ENCODE data around the gene KCNG1. TPM values are rescaled to one million over a fixed set of nuclear protein-coding genes. Genes with fewer than 3 reads are reported as not detected.

KCNG1 gene
- total and polyA plus RNA-seq, 2 of the 13 experiments (the other 11 are each of a cell fraction or from before 2014, with no cell fraction given): not detected

- 21% methylated on average over 13 of the region's 13 CpGs for WGBS (ENCODE audit: low lambda C conversion rate)
- ATAC-seq (peak; percentile 97), DNase-seq (ENCODE audit: low spot score) (peak; percentile 89), FAIRE-seq (peak; percentile 98)
- no peak overlapping the region for H3K27ac ChIP-seq (ENCODE audit: extremely low read length, insufficient read depth, low read length)
- peak overlapping the region in 1 of 3 experiments; percentile 14; a peak in 1 of 6 replicates for H3K4me3 ChIP-seq (replicated peaks in 1 of 3; ENCODE audit: insufficient read depth in 1 of 3, low read depth in 2 of 3, low read length in 3 of 3)
- no peak overlapping the region for H3K9ac ChIP-seq (ENCODE audit: insufficient read depth, low read depth, low read length)
- H3K36me3 ChIP-seq (replicated peaks in 1 of 2; ENCODE audit: control insufficient read depth in 1 of 2, insufficient read depth in 2 of 2, low read length in 2 of 2): no peaks in the 10 kb centered on the region
- H4K20me1 ChIP-seq (ENCODE audit: insufficient read depth, low read length): peaks cover 3% of the 10 kb centered on the region; the same call in 1 of the 2 replicates
- H3K4me2 ChIP-seq (ENCODE audit: low read depth, low read length): peak overlapping the region; percentile 47
- H3K79me2 ChIP-seq (ENCODE audit: insufficient read depth, low read length): no peaks in the 10 kb centered on the region
- H2AFZ ChIP-seq (ENCODE audit: low read length): no peak overlapping the region
- H3K9me3 ChIP-seq (ENCODE audit: low read length): no peaks in the 10 kb centered on the region
- H3K4me1 ChIP-seq (ENCODE audit: insufficient read depth, low read length): peaks cover 8% of the 10 kb centered on the region; the same call in 1 of the 2 replicates
- BruUV-seq (replicated peaks): no TSS peak
- POLR2A ChIA-PET: interaction anchor here (0.6 to 1.5 kb wide), 3 partner anchors 62 to 333 kb away, joined by 3 to 5 read pairs (median 4); partner anchors contain the start of gene ADNP
- H3K27me3 ChIP-seq (ENCODE audit: control insufficient read depth in 1 of 2, insufficient read depth in 2 of 2, low read length in 2 of 2): peaks cover 0 to 23% of the 10 kb centered on the region in 2 experiments; a peak in 4 of 5 replicates
- in situ Hi-C loops (cut with HindIII; ENCODE audit: extremely low pct_ligation_motif_present, low pct_unique_long_range_greater_than_20kb): loop anchor here (25.0 kb wide), 2 partner anchors 594 to 1094 kb away; no protein-coding TSS in a partner anchor
- CTCF ChIA-PET (ENCODE audit: low intra/inter-chr PET ratio, low total read pairs): interaction anchor here (1.5 kb wide), 1 partner anchor 314 kb away, joined by 11 read pairs; no protein-coding TSS in a partner anchor
- intact Hi-C loops (cut with micrococcal nuclease; ENCODE audit: unreplicated experiment): no loop called here
- TF ChIP-seq ZNF101 (CRISPR knock-in tag; IDR thresholded peaks at IDR 0.05; ENCODE audit: borderline replicate concordance, low read depth): no peak
- peak; percentile 78; the same call in 1 of the 2 replicates for TF ChIP-seq CEBPB (IDR thresholded peaks at IDR 0.05; ENCODE audit: borderline replicate concordance, low read depth, low read length)
- TF ChIP-seq ZNF781 (CRISPR knock-in tag; IDR thresholded peaks at IDR 0.05; ENCODE audit: borderline replicate concordance, not compliant biosample characterization): peak; percentile 84
- TF ChIP-seq GATAD1 (CRISPR knock-in tag; IDR thresholded peaks at IDR 0.05): 0 out of 2 replicates have a peak, but pooled peaks have one; percentile 40
- TF ChIP-seq ZNF687 (CRISPR knock-in tag; IDR thresholded peaks at IDR 0.05): 0 out of 2 replicates have a peak, but pooled peaks have one; percentile 16
- TF ChIP-seq ZMYM4 (CRISPR knock-in tag; IDR thresholded peaks at IDR 0.05): peak; percentile 84
- TF ChIP-seq TBL1XR1 (IDR thresholded peaks at IDR 0.05; ENCODE audit: borderline replicate concordance, low read length, partially characterized antibody): peak; percentile 61
- TF ChIP-seq USF2 (IDR thresholded peaks at IDR 0.05; ENCODE audit: low read depth, low read length): peak; percentile 72
- TF ChIP-seq USF2 (CRISPR knock-in tag; IDR thresholded peaks at IDR 0.05; ENCODE audit: borderline replicate concordance): peak; percentile 72; the same call in 1 of the 2 replicates
- 0 out of 3 replicates have a peak, but pooled peaks have one; percentile 30 for TF ChIP-seq MXI1 (IDR thresholded peaks at IDR 0.05; ENCODE audit: borderline replicate concordance, low read depth, low read length)
- no peak for TF ChIP-seq TBX3 (IDR thresholded peaks at IDR 0.05; ENCODE audit: borderline replicate concordance)
- TF ChIP-seq REPIN1 (CRISPR knock-in tag; IDR thresholded peaks at IDR 0.05; ENCODE audit: borderline replicate concordance, low read depth): peak; percentile 54; the same call in 1 of the 2 replicates
- TF ChIP-seq ZFP36L1 (CRISPR knock-in tag; IDR thresholded peaks at IDR 0.05): no peak
Observed at GRCh38 chr20:50992733-50993457, 30.0 kb downstream of the KCNG1 start.
